DMS114 treated with DMSO at 0.1 percent for 48 hours (cell line): ENCODE data around the gene DBN1.

Source experiments
- DNase-seq: peaks from one replicate; lab custom pipeline; 2025; ENCODE audit not compliant: unreplicated experiment; lab: John Stamatoyannopoulos, UW

DBN1 gene

GRCh38 chr5:177445052-177445916 is 28.1 kb downstream of the DBN1 start:
- no peak for DNase-seq

GRCh38 chr5:177444106-177445051 is 29.1 kb downstream of the DBN1 start:
- no peak for DNase-seq

GRCh38 chr5:177443144-177443983 is 30.1 kb downstream of the DBN1 start:
- DNase-seq: no peak

- DNase-seq: no peak
Observed at GRCh38 chr5:177442066-177442826, 31.2 kb downstream of the DBN1 start.

- DNase-seq: no peak
Observed at GRCh38 chr5:177440990-177441780, 32.2 kb downstream of the DBN1 start.

GRCh38 chr5:177440211-177440989 is 33.0 kb downstream of the DBN1 start:
- no peak for DNase-seq

- DNase-seq: no peak
Observed at GRCh38 chr5:177439518-177440053, 33.8 kb downstream of the DBN1 start.

GRCh38 chr5:177438468-177438867 is 35.0 kb downstream of the DBN1 start:
- no peak for DNase-seq

GRCh38 chr5:177437623-177438022 is 35.8 kb downstream of the DBN1 start:
- no peak for DNase-seq

GRCh38 chr5:177435847-177436536 is 37.4 kb downstream of the DBN1 start:
- DNase-seq: no peak

- DNase-seq: no peak
Observed at GRCh38 chr5:177434942-177435738, 38.3 kb downstream of the DBN1 start.

GRCh38 chr5:177434437-177434836 is 39.0 kb downstream of the DBN1 start:
- no peak for DNase-seq

- DNase-seq: no peak
Observed at GRCh38 chr5:177433658-177434217, 39.7 kb downstream of the DBN1 start.

- no peak for DNase-seq
Observed at GRCh38 chr5:177432839-177433657, 40.4 kb downstream of the DBN1 start.

- DNase-seq: no peak
Observed at GRCh38 chr5:177432143-177432838, 41.1 kb downstream of the DBN1 start.
